Astrocyte (in vitro differentiated cells and primary cell): ENCODE results near the gene PPP1R3E.

Source experiments
- EZH2 ChIP-seq: IDR thresholded peaks from 2 replicates; pipeline ENCODE4 v1.6.1; 2012; ENCODE audit warnings: mild to moderate bottlenecking, low read length, inconsistent platforms; ENCODE audit not compliant: insufficient read depth
- TF ChIP-seq, protein P1 (sequence below): IDR thresholded peaks from 2 replicates; pipeline ENCODE4 v1.5.1; 2011; ENCODE audit warnings: low read depth, mild to moderate bottlenecking, inconsistent platforms, low read length, moderate library complexity; ENCODE audit not compliant: insufficient read depth

DNA sequence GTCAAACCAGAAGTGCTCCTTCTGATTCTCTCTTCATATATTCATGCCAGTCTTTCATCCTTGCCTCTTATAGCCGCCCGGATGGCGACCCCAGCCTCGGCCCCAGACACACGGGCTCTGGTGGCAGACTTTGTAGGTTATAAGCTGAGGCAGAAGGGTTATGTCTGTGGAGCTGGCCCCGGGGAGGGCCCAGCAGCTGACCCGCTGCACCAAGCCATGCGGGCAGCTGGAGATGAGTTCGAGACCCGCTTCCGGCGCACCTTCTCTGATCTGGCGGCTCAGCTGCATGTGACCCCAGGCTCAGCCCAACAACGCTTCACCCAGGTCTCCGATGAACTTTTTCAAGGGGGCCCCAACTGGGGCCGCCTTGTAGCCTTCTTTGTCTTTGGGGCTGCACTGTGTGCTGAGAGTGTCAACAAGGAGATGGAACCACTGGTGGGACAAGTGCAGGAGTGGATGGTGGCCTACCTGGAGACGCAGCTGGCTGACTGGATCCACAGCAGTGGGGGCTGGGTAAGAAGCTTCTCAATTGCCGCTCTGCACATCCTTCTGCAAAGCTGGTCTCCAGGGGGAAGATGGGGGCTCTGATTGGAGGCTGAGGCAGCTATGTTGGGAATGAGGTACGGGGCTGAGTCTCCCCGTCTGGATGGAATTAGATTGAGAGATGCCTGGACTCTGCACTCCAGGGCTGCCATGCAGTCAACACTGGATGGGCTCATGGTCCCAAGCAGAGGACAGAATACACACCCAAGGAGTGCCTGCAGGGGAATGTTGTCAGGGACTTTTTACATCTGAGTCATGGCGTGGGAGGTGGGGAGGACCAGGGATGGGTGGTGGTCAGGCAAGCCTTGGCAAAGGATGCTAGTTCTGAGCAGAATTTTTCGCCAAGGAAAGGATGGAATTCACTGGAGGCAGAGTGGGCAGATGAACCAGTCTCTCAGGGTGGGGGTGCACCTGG lies 5.3 kb upstream of the PPP1R3E start:
- TF ChIP-seq, protein P1, sequence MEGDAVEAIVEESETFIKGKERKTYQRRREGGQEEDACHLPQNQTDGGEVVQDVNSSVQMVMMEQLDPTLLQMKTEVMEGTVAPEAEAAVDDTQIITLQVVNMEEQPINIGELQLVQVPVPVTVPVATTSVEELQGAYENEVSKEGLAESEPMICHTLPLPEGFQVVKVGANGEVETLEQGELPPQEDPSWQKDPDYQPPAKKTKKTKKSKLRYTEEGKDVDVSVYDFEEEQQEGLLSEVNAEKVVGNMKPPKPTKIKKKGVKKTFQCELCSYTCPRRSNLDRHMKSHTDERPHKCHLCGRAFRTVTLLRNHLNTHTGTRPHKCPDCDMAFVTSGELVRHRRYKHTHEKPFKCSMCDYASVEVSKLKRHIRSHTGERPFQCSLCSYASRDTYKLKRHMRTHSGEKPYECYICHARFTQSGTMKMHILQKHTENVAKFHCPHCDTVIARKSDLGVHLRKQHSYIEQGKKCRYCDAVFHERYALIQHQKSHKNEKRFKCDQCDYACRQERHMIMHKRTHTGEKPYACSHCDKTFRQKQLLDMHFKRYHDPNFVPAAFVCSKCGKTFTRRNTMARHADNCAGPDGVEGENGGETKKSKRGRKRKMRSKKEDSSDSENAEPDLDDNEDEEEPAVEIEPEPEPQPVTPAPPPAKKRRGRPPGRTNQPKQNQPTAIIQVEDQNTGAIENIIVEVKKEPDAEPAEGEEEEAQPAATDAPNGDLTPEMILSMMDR: no peak
- TF ChIP-seq EZH2: no peak
